HG02571 (cell line): ENCODE measurements around the gene SEMA6B.
"Not testable (repeated sequence)": the region's sequence is repeated elsewhere in the genome, so short reads cannot be mapped to it uniquely, and the experiment has no call there.

Experiments
- ATAC-seq: cut with Tn5 transposase; IDR thresholded peaks from one replicate; pipeline ENCODE4 v1.9.1; 2021; ENCODE audit warnings: mild to moderate bottlenecking, moderate library complexity; ENCODE audit not compliant: unreplicated experiment

Gene SEMA6B

DNA sequence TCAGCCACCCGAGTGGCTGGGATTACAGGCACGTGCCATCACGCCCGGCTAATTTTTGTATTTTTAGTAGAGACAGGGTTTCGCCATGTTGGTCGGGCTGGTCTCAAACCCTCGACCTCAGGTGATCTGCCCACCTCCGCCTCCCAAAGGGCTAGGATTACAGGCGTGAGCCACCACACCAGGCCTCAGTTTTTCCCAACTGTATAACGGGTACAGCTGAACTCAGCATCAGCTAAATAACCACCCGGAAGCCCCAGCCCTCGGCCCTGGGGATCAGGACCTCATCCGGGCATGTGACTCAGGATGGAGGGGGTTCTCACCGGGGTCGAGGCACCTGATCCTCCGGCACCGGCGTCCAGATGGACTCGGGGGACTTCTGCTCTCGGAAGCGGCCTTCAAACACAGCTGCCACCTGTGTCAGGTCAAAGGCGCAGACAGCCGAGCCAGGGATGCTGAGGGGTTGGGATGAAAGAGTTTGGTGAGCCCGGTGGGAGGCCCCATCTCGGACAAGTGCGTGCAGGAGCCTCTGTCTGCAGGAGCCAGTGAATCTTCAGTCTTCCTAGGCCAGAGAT lies 8.9 kb downstream of the SEMA6B start:
- ATAC-seq: no peak

DNA sequence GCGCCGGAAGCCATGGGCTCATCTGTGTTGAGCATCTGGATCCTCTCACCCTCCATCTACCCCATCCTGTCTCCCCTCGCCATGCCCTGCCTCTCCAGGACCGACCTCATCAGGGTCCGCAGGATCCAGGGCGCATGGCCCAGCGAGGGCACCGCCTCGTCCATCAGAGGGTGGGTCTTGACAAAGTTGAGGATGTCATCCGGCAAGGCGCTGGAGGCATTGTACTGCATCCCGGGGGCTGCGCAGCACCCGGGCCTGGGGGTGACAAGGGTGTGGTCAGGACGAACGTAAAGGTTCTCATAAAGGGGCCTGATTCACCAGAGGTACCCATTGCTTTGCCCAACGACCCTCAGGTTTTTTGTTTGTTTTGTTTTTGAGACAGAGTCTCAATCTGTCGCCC lies 9.5 kb downstream of the SEMA6B start:
- ATAC-seq: no peak

DNA sequence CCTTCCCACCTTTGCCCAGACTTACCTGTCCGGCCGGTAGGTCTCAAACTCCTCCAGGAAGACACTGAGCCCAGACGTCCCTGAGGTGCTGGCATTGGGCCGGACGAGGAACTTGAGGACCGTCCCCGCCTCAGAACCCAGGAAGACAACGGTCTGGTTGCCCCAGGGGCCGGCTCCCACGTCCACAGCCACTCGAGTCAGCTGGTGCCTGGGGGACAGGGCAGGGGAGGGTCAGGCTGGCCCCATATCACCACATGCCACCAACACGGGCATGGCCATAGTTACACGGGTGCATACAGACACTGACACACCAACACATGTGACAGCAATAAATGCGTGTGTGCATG lies 11.3 kb downstream of the SEMA6B start:
- no peak for ATAC-seq

DNA sequence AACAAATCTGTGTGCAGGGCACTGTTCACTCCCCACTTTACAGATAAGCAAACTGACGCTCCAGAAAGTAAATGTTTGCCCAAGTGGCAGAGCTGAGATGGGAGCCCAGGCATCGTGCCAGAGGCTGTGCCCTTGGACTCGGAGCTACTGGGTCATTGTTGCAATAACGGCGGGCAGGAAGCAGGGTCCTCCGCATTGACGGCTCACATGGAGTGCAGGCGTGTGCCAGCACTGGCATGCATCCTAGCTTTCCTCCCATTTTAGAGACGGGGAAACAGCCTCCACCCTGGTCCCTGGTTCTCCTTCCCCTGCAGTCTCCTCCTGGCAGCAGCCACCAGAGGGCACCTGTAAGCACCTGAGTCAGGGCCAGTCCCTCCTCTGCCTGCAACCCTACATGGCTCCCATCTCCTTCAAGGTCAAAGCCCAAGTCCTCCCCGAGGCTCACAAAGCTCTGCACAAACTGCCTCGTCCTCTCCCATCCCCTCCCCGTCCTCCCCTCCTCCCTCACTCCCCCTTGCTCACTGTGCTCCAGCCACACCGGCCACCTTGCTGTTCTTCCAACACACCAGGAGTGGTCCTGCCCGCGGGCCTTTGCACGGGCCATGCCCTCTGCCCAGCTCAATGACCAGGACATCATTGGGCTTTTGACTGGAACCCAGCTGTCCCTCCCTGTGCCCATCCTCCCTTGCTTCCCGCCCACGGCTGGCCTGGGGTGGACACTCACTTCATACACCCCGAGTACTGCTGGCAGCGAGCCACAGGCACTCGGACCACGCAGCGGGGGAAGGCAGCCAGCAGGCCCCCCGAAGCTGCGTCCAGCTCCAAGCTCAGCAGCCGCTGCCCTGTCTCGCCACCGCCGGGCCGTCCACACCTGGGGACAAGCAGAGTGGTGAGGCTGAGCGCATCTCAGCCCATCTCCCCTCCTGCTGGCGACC lies 11.9 kb downstream of the SEMA6B start:
- ATAC-seq: no peak

DNA sequence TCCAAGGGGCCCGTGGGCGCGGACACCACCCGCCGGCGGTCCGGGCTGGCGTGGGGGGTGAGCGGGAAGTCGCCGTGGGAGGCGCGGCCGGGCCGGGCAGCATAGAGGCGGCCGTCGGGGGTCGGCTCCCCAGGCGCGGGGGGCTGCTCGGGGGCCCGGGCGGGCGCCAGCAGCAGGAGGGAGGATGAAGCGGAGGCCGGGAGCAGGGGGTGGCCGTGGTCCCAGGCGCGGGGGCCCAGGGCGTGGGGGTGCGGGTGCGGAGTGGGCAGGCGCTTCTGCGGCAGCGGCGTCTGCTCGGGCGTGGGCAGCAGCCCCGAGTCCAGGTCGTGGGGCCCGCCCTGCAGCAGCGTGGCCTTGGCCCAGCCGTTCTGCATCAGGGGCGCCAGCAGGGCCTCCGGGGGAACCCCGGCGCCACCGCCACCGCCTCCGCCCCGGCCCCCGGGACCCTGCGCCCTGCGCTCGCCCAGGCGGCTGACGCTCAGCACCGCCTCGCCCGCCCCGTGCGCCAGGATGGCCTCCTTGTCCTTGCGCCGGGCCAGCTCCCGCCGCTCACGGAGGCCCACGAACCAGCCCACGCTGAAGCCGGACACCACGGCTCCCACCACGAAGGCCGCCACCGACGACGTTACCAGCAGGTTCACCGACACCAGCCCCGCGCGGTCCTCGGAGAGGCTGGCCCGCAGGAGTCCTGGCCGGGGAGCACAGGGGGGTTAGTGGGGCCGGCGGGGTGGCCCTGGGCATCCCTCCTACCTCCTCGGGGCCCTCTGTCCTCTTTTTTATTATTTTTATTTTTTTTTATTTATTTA lies 15.4 kb downstream of the SEMA6B start:
- ATAC-seq: no peak

DNA sequence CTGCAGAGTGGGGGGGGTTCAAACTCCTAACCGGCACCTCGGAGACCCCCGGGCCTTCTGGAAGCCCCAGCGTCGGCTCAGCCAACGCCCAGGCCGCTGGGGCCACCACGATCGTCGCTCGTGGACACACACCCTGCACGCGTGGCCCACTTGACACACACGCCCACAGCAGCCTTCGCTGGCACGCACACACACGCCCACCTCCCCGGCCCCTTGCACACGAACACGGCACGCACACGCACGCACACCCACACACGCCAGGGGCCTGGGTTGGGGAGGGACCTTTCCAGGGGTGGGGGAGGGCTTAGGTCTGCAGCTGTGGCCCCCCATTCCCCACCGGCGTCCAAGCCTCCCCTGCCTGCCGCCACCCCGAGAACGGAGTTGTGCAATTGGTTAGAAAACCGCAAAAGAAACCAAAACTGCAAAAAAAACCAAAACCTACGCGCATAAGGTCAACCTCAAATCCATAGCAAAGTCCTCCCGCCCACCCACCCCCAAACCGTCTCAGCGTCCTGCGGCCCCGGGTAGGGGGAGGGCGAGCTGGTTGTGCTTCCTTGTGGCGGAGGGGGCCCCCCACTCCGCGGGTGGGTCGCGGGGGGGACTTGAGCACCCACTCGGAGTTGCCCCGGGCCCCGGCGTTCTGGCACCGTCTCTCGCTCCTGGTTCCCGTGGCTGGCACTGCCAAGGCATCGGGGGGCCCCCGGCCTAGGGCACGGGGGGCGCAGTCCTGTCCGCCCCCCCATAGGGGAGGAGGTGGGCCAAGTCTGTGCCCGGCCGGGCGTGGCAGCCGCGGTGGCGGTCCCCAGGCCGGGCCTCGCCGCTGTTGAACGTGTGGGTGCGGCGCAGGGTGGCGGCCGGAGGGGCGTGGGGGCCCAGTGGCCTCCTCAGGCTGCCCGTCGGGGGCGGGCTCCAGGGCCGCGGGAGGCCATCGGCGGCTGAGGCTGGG lies 16.3 kb downstream of the SEMA6B start:
- no peak for ATAC-seq

DNA sequence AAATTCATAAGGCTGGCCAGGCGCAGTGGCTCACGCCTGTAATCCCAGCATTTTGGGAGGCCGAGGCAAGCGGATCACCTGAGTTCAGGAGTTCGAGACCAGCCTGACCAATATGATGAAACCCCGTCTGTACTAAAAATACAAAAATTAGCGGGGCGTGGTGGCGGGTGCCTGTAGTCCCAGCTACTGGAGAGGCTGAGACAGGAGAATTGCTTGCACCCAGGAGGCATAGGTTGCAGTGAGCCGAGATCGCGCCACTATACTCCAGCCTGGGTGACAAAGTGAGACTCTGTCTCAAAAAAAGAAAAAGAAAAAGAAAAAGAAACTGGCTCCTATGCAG lies 17.7 kb downstream of the SEMA6B start:
- ATAC-seq: not testable (repeated sequence)

DNA sequence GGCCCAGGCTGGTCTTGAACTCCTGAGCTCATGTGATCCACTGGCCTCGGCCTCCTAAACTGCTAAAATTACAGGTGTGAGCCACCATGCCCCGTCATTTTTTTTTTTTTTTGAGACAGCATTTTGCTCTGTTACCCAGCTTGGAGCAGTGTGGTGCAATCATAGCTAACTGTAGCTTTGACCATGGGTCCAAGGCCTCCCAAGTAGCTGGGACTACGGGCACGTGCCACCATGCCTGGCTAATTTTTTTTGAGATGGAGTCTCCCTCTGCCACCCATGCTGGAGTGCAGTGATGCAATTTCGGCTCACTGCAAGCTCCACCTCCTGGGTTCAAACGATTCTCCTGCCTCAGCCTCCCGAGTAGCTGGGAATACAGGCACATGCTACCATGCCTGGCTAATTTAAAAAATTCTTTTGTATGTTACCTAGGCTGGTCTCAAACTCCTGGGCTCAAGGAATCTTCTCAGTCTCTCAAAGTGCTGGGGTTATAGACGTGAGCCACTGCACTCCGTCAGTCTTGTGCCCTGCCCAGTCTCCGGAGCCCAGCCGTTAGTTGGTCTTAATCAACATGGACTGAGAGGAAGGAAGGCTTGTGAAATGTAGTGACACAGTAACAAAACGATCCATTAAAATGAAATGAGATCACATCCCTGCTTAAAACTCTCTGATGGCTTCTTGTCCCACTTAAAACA lies 18.2 kb downstream of the SEMA6B start:
- no peak for ATAC-seq

DNA sequence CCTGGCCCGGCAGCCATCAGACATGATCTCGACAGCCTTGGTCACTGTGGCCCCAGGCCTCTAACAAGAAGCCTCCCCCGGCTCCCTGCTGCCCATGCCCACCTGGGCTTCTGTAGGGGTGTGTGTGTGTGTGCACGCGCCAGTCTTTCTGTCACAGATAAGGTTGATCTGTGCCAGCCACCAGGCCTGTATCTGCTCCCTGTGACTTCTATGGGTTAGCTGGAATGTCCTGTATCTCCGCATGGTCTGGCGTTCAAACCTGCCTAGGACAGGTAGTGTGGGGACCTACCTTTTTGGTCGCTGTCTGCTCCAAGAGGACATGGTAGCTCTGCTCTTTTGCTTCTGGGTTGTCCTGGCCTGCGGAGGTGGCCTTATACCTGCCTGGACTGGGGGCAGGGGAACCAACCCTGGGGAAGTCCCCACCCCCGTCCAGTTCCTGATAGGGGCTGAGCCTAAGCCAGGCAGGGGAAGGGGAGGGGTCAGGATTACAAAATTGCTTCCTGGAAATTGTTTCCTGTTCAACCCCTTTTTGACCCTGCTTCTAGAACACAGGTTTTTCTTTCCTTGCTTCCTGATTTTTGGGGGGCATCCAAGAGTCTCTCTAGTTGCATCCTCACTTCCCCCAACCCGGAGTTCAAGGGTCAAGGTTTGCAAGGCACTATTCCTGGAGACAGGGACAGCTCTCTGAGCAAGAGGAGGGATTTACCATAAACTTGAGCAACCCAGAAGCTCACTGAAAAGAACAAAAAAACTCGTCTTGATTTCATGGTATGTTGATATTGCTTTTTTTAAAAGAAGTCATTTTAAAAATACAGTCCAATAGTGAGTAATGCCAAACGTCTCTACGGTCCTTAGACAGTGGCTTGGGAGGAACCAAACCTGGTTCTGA lies 19.5 kb downstream of the SEMA6B start, which contains the start of gene LRG1:
Gene LRG1, minus strand, starts transcription at position 344 of the 889 bp plus-strand sequence. Its CDS starts 23 bp downstream, at position 321.
- no peak for ATAC-seq

DNA sequence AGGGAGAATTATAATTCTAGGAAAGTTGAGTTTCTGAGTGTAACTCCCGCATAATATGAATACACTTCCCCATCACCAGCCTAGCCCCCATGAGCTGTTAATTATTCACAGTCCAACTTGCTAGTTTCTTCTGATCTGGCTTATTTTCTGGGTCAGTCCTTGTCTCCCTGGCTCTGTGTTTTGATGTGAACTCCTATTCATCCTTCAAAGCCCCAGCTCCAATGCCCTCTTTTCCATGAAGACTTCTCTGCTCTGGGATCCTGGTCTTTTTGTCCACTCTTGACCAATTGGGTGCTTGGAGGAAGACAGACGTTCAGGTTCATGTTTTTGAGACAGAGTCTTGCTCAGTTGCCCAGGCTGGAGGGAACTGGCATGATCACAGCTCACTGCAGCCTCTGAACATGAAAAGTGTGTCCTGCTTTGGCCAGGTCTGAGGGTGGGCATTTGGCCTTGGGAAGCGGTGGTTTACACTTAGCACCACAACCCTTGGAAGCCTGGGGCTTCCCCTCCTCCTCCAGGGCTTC lies 20.3 kb downstream of the SEMA6B start:
- ATAC-seq: no peak

DNA sequence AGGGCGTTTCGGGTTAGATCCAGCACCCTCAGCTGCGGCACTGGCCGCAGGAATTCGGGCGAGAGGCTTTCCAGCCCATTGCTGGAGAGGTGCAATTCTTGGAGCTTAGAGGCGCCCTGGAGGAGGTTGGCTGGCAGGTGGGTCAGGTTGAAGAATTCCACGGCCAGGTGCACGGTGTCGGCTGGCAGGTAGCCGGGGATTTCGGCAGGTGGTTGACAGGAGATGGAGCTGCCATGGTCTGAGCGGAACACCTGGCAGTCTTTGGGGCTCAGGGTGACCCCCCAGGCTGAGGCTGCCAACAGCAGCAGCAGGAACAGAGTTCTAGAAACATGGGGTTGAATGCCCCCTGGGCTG lies 20.9 kb downstream of the SEMA6B start:
- no peak for ATAC-seq

DNA sequence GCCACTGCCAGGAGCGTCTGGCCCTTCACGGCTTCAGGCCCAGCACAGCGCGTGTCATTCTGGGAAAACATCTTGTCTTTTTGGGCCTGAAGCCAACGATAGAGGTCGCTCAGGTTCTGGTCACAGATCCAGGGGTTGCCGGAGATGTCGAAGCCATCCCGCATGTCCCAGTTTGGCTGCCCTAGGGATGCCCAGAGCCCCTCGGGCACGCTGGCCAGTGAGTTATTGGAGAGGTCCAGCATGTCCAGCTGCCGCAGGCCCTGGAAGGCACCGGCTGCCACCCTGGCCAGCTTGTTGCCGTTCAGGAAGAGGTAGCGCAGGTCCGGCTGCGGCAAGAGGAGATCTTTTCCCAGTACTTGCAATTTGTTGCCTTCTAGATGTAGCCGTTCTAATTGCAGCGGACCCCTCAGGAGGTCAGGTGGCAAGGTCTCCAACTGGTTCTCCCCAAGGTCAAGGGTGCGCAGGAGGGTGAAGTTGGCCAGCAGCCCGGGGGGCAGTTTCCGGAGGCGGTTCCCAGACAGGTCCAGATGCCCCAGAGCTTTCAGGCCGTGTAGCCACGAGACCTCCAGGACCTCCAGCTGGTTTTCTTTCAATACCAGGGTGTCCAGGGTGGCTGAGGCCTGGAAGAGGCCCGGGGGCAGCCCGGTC lies 21.4 kb downstream of the SEMA6B start:
- ATAC-seq: no peak

DNA sequence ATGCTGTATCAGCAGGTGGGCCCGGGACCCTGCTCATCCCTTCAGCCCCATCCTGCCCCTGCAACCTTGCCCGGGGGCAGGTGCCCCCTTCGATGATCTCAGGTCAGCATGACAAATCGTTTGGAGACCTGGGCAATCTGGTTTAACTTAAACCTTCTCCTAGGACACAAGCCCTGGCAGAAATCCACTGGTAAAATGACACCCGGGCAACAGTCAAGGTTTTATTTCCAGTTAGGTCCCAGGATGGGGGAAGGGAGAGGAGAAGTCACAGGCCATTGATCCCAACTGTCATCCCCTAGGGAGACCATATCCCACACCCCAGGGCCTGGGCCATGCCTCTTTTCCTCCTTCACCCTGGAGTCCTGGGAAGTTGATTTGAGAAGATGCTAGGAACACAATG lies 22.7 kb downstream of the SEMA6B start:
- no peak for ATAC-seq

DNA sequence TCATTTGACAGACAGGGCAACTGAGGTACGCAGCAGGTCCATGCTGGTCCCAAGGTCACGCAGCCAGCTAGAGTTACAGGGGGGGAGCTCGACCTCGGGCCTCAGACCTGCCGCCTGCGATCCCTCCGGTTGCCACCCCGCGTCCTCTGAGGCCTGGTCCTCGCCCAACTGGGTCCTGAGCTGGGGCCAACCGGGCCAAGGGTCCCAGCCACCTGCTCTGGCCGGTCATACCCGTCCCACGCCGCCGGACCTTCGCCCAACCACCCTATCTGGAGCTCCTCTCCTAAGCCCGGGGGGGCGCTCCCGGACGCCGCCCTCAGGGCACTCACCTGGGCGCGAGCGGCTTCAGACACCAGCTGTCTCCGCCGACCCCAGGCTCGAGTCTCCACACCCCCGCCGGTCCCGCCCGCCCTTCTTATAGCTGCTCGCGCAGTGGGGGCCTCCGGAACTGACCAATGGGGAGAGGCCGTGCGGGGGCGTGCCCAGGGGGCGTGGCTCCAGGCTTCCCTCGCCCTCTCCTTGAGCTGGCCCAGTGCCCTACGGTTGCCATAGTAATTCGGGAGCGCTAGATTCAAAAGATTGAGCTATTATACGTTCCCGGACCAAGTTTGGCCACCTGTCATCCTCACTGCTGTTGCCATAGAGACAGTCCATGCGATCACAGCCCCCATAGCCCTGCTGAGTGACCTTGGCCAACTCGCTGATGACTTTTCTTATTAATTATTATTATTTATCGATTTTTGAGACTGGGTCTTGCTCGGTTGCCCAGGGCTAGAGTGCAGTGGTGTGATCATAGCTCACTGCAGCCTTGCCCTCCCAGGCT lies 24.4 kb downstream of the SEMA6B start, which contains the start of gene PLIN5:
Gene PLIN5, minus strand, starts transcription at position 389 of the 823 bp plus-strand sequence. CDS start 1,150 bp downstream, outside the sequence.
- no peak for ATAC-seq

DNA sequence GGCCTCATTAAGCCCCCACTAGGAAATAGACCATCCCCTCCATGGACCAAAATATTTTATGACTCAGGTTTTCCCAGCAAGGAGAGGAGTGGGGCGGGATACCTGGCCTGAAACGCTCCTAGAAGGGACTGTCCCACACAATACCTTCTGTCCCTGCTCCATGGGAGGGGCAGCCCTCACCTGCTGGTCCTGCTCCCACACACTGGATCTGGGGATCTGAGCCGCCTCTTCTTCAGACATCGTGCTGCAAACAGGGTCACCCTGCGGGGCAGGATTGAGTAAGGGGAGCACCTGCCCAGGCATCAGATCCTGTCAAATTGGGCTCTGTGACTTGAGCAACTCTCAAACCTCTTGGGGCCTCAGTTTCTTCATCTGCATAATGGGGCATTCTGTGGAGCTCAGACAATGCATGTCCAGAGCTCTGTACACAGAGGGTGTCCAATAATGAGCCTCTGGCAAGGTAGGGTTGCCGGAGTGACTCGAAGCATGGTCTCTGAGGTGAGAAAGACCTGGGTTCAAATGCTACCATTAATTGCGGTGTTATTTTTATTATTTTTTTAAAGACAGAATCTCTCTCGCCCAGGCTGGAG lies 25.6 kb downstream of the SEMA6B start:
- no peak for ATAC-seq

DNA sequence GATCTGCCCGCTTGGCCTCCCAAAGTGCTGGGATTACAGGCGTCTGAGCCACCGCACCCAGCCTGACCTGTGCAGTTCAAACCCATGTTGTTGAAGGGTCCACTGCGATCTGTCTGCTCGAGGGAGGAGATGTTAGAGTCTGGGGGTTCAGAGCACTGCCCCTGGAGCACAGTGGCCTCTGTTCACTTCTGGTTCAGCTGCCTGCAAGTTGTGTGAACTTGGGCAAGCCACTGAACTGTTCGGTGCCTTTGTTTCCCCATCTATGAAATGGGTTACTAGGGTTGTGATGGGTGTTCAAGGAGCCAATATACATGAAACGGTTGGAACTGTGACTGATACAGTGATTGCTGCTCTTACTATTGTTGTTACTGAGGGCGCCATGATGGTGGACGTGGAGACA lies 26.1 kb downstream of the SEMA6B start:
- ATAC-seq: no peak

DNA sequence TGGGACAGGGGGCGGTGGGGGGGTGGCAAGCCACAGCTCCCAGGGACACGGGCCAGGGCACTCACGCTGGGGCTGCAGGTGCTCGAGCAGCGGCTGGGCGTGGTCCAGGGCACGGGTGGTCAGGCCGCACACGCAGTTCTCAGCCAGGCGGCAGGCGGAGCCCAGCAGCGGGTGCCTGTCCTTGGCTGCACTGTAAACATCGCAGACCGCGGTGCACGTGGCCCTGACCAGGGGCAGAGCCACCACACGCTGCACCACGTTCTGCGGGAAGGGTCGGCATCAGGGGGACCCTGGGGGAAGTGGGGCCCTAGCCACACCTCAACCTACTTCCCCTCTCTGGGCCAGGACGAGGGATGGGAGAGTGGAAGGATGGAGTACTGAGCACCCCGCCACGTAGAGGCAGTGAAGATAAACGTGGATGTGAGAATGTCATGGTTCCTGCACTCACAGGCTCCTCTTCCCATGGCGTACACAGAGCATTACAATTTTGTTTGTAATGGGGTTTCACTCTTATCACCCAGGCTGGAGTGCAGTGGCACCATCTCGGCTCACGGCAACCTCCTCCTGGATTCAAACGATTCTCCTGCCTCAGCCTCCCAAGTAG lies 27.8 kb downstream of the SEMA6B start:
- no peak for ATAC-seq
